Glutamatergic neuron (in vitro differentiated cells): ENCODE results near the gene MLLT3. TPM values are rescaled to one million over a fixed set of nuclear protein-coding genes. Genes with fewer than 3 reads are reported as not detected.

ENCODE experiments used
- DNase-seq: peaks from one replicate; pipeline ENCODE4 v3.0.0; 2022
- H3K27ac Mint-ChIP-seq: one replicate; pipeline ENCODE4 v1.8.0; 2020; ENCODE audit warnings: mild to moderate bottlenecking, mixed read lengths, inconsistent platforms; ENCODE audit not compliant: unreplicated experiment
- H3K27me3 Mint-ChIP-seq: one replicate; pipeline ENCODE4 v1.8.0; 2020; ENCODE audit warnings: mild to moderate bottlenecking, moderate library complexity, mixed read lengths, inconsistent platforms; ENCODE audit not compliant: unreplicated experiment
- H3K36me3 Mint-ChIP-seq: one replicate; pipeline ENCODE4 v1.8.0; 2020; ENCODE audit warnings: mild to moderate bottlenecking, mixed read lengths, inconsistent platforms; ENCODE audit not compliant: unreplicated experiment
- H3K4me1 Mint-ChIP-seq: one replicate; pipeline ENCODE4 v1.8.0; 2020; ENCODE audit warnings: mild to moderate bottlenecking, low read depth, mixed read lengths, inconsistent platforms; ENCODE audit not compliant: unreplicated experiment
- H3K4me3 Mint-ChIP-seq: one replicate; pipeline ENCODE4 v1.8.0; 2020; ENCODE audit warnings: mild to moderate bottlenecking, mixed read lengths, inconsistent platforms; ENCODE audit not compliant: unreplicated experiment
- H3K9me3 Mint-ChIP-seq: one replicate; pipeline ENCODE4 v1.8.0; 2020; ENCODE audit warnings: mild to moderate bottlenecking, moderate library complexity, mixed read lengths, inconsistent platforms; ENCODE audit not compliant: unreplicated experiment
- CTCF ChIP-seq: fragments of 200-600 bp; sonication (generic); IDR thresholded peaks from one replicate; pipeline ENCODE4 v1.5.0; 2021; ENCODE audit not compliant: partially characterized antibody, unreplicated experiment
- total RNA-seq: library from RNA; stranded (reverse); fragmentation: NEBNext Ultra II Directional; extraction: Animal tissue kit (Norgen Biotek cat#: 25700); gene quantifications from one replicate; pipeline ENCODE4 v1.2.1, GENCODE V29; 2021; ENCODE audit not compliant: unreplicated experiment

The MLLT3 gene
- total RNA-seq, 1 donor from 2014 or later, result 11.7 TPM

- Mint-ChIP-seq H3K27me3 (no peaks in the 10 kb centered on the region), H3K27ac (no peak overlapping the region), H3K4me1 (no peaks in the 10 kb centered on the region), H3K36me3 (no peaks in the 10 kb centered on the region), H3K4me3 (no peak overlapping the region), H3K9me3 (no peaks in the 10 kb centered on the region)
- DNase-seq, result no peak
- TF ChIP-seq CTCF, result no peak
These were observed 196.3 kb downstream of the MLLT3 start for GRCh38 chr9:20426019-20426418.

GRCh38 chr9:20419533-20419932 is 202.8 kb downstream of the MLLT3 start:
- no peaks in the 10 kb centered on the region for H3K36me3 Mint-ChIP-seq
- no peak overlapping the region for H3K27ac Mint-ChIP-seq
- TF ChIP-seq CTCF, result no peak
- H3K4me3 Mint-ChIP-seq, result no peak overlapping the region
- no peaks in the 10 kb centered on the region for H3K27me3 Mint-ChIP-seq
- H3K9me3 Mint-ChIP-seq, result no peaks in the 10 kb centered on the region
- no peaks in the 10 kb centered on the region for H3K4me1 Mint-ChIP-seq
- no peak for DNase-seq

- Mint-ChIP-seq H3K27ac (no peak overlapping the region), H3K36me3 (no peaks in the 10 kb centered on the region), H3K4me3 (no peak overlapping the region), H3K27me3 (no peaks in the 10 kb centered on the region), H3K4me1 (no peaks in the 10 kb centered on the region), H3K9me3 (no peaks in the 10 kb centered on the region)
- TF ChIP-seq CTCF, result no peak
- DNase-seq, result no peak
These were observed 203.8 kb downstream of the MLLT3 start for GRCh38 chr9:20418485-20418884.

- Mint-ChIP-seq H3K27me3 (no peaks in the 10 kb centered on the region), H3K36me3 (no peaks in the 10 kb centered on the region), H3K27ac (no peak overlapping the region), H3K4me3 (no peak overlapping the region), H3K9me3 (no peaks in the 10 kb centered on the region), H3K4me1 (no peaks in the 10 kb centered on the region)
- TF ChIP-seq CTCF, result no peak
- DNase-seq, result no peak
These were observed 204.8 kb downstream of the MLLT3 start for GRCh38 chr9:20417373-20418080.

GRCh38 chr9:20414150-20414549 is 208.1 kb downstream of the MLLT3 start:
- no peak overlapping the region for H3K4me3 Mint-ChIP-seq
- no peaks in the 10 kb centered on the region for H3K4me1 Mint-ChIP-seq
- H3K36me3 Mint-ChIP-seq, result no peaks in the 10 kb centered on the region
- no peak overlapping the region for H3K27ac Mint-ChIP-seq
- no peaks in the 10 kb centered on the region for H3K27me3 Mint-ChIP-seq
- TF ChIP-seq CTCF, result no peak
- no peaks in the 10 kb centered on the region for H3K9me3 Mint-ChIP-seq
- no peak for DNase-seq
